HepG2 (cell line): ENCODE data around the gene CYB5A. TPM values are rescaled to one million over a fixed set of nuclear protein-coding genes. Genes with fewer than 3 reads are reported as not detected.
A peak's percentile ranks its signal among the peaks of the same experiment; 100 is the strongest.

Experiments used
- ATAC-seq: fragments of 200-7000 bp; cut with Tn5 transposase; 3 replicates; pipeline ENCODE4 v1.9.1; 2020; ENCODE audit warnings: mild to moderate bottlenecking, moderate library complexity
- BruUV-seq: library from RNA; stranded (reverse); fragments of 400-500 nt; replicated peaks from 2 replicates; lab custom pipeline; 2021; lab: Mats Ljungman, UMichigan
- CTCF ChIA-PET: fragments of 300-600 bp; formaldehyde crosslinking; extraction: SDS; loops from one replicate; lab custom pipeline; 2021; ENCODE audit warnings: low total read pairs, inconsistent platforms, low intra/inter-chr PET ratio; lab: Yijun Ruan, JAX
- POLR2A ChIA-PET: fragments of 350-600 bp; sonication (Branson Sonifier 250); formaldehyde crosslinking; loops from one replicate; lab custom pipeline; 2020; ENCODE audit warnings: antibody characterized with exemption, inconsistent platforms; lab: Yijun Ruan, JAX
- DNase-seq: peaks from one replicate; pipeline ENCODE4 v3.0.0-alpha.2; 2015; ENCODE audit warnings: low spot score
- FAIRE-seq: peaks from 3 replicates; lab custom pipeline; 2011; peaks lifted over from hg19 to GRCh38; lab: Jason Lieb, UNC
- H2AFZ ChIP-seq: one replicate; pipeline ENCODE4 v1.6.1; 2011; ENCODE audit warnings: low read length, inconsistent platforms
- H3K27ac ChIP-seq: fragments of 300-600 bp; 3 replicates; pipeline ENCODE4 v1.8.0; 2011; ENCODE audit warnings: mixed run types, mild to moderate bottlenecking, mixed read lengths, low read length, inconsistent platforms; ENCODE audit not compliant: insufficient read depth; ENCODE audit errors: extremely low read length
- H3K27me3 ChIP-seq, 2 experiments: fragments of 200-600 bp in 1 of 2; 2 replicates in 1 of 2; 3 replicates in 1 of 2; pipeline versions ENCODE4 v1.6.0 to v1.8.0; 2011; ENCODE audit warnings: low read length in 2 of 2, mild to moderate bottlenecking in 2 of 2, moderate library complexity in 2 of 2, inconsistent platforms in 1 of 2; ENCODE audit not compliant: insufficient read depth in 2 of 2, control insufficient read depth in 1 of 2
- H3K36me3 ChIP-seq, 2 experiments: fragments of 200-600 bp in 1 of 2; replicated peaks in 1 of 2; 2 replicates in 1 of 2; 3 replicates in 1 of 2; pipeline versions ENCODE4 v1.5.1 to v1.8.0; 2011; ENCODE audit warnings: low read length in 2 of 2, inconsistent platforms in 1 of 2; ENCODE audit not compliant: insufficient read depth in 2 of 2, control insufficient read depth in 1 of 2
- H3K4me1 ChIP-seq: 2 replicates; pipeline ENCODE4 v1.5.1; 2012; ENCODE audit warnings: low read length, inconsistent platforms; ENCODE audit not compliant: insufficient read depth
- H3K4me2 ChIP-seq: 2 replicates; pipeline ENCODE4 v1.6.0; 2011; ENCODE audit warnings: low read depth, low read length, inconsistent platforms
- H3K4me3 ChIP-seq, 3 experiments: fragments of 200-600 bp in 1 of 3; sonication (generic), shearing (Covaris generic) in 1 of 3; replicated peaks in 1 of 3; 2 replicates each; pipeline ENCODE4 v1.5.1; 2011 to 2016; ENCODE audit warnings: low read length in 3 of 3, inconsistent platforms in 2 of 3, low read depth in 2 of 3, mild to moderate bottlenecking in 2 of 3, control low read depth in 1 of 3, mixed read lengths in 1 of 3; ENCODE audit not compliant: insufficient read depth in 1 of 3
- H3K79me2 ChIP-seq: one replicate; pipeline ENCODE4 v1.6.1; 2011; ENCODE audit warnings: low read length, inconsistent platforms; ENCODE audit not compliant: insufficient read depth
- H3K9ac ChIP-seq: 2 replicates; pipeline ENCODE4 v1.6.0; 2011; ENCODE audit warnings: mild to moderate bottlenecking, low read depth, low read length, inconsistent platforms; ENCODE audit not compliant: insufficient read depth
- H3K9me3 ChIP-seq: 2 replicates; pipeline ENCODE4 v1.5.1; 2012; ENCODE audit warnings: mild to moderate bottlenecking, low read length
- H4K20me1 ChIP-seq: 2 replicates; pipeline ENCODE4 v1.6.0; 2011; ENCODE audit warnings: inconsistent platforms, mild to moderate bottlenecking, low read length, moderate library complexity; ENCODE audit not compliant: insufficient read depth
- ATF2 ChIP-seq: sonication (generic); formaldehyde crosslinking; IDR thresholded peaks from 2 replicates; pipeline ENCODE4 v1.4.0; 2020; ENCODE audit warnings: missing genetic modification reagents
- FLYWCH1 ChIP-seq: sonication (generic); formaldehyde crosslinking; IDR thresholded peaks from 2 replicates; pipeline ENCODE4 v1.8.1; 2023; ENCODE audit warnings: mild to moderate bottlenecking, missing genetic modification reagents
- MAF1 ChIP-seq: sonication (generic); formaldehyde crosslinking; IDR thresholded peaks from 2 replicates; pipeline ENCODE4 v1.5.0; 2020; ENCODE audit warnings: missing genetic modification reagents, borderline replicate concordance
- NONO ChIP-seq, 2 experiments: fragments of 450-650 bp in 1 of 2; sonication (generic) in 1 of 2; formaldehyde crosslinking in 1 of 2; IDR thresholded peaks in 1 of 2; conservative IDR thresholded peaks in 1 of 2; 2 replicates each; pipeline versions ENCODE4 v1.6.1 to v1.8.0; 2017 to 2022; ENCODE audit warnings: mild to moderate bottlenecking in 1 of 2, missing genetic modification reagents in 1 of 2, moderate library complexity in 1 of 2
- RBFOX2 ChIP-seq: fragments of 200-400 bp; formaldehyde crosslinking; IDR thresholded peaks from 2 replicates; pipeline ENCODE4 v1.6.1; 2017; ENCODE audit warnings: low read depth, mild to moderate bottlenecking, low read length
- ZNF18 ChIP-seq: sonication (generic); formaldehyde crosslinking; IDR thresholded peaks from 2 replicates; pipeline ENCODE4 v1.8.0; 2022; ENCODE audit warnings: mild to moderate bottlenecking, missing genetic modification reagents; ENCODE audit not compliant: insufficient replicate concordance
- ZNF224 ChIP-seq: sonication (generic); formaldehyde crosslinking; IDR thresholded peaks from 2 replicates; pipeline ENCODE4 v1.5.0; 2020; ENCODE audit warnings: mild to moderate bottlenecking, missing genetic modification reagents
- ZNF264 ChIP-seq: sonication (generic); formaldehyde crosslinking; IDR thresholded peaks from 2 replicates; pipeline ENCODE4 v1.4.0; 2020; ENCODE audit warnings: missing genetic modification reagents
- ZNF468 ChIP-seq: sonication (generic); formaldehyde crosslinking; IDR thresholded peaks from 2 replicates; pipeline ENCODE4 v1.8.0; 2022; ENCODE audit warnings: mild to moderate bottlenecking, moderate library complexity, missing genetic modification reagents
- ZNF646 ChIP-seq: sonication (generic); formaldehyde crosslinking; IDR thresholded peaks from 2 replicates; pipeline ENCODE4 v1.9.0; 2021; ENCODE audit warnings: mild to moderate bottlenecking, missing genetic modification reagents
- ZSCAN29 ChIP-seq: sonication (generic); formaldehyde crosslinking; conservative IDR thresholded peaks from 2 replicates; pipeline ENCODE4 v1.4.0; 2020; ENCODE audit warnings: mild to moderate bottlenecking, missing genetic modification reagents
- WGBS: methylation state at CpG from one replicate; pipeline ENCODE4 v1.1.6; 2017; ENCODE audit warnings: low lambda C conversion rate; 5-methylcytosine and 5-hydroxymethylcytosine counted together
- in situ Hi-C: cut with HindIII; loops from 2 replicates; pipeline ENCODE4 v1.10.0; 2017; ENCODE audit warnings: low pct_unique_long_range_greater_than_20kb; ENCODE audit not compliant: extremely low pct_ligation_motif_present
- intact Hi-C: fragments of 100-400 bp; cut with micrococcal nuclease; formaldehyde crosslinking; loops from one replicate; pipeline ENCODE4 v1.10.0; 2022; ENCODE audit not compliant: unreplicated experiment
- polyA plus RNA-seq, 8 experiments: library from polyadenylated mRNA; depleted of rRNA in 3 of 8; stranded (reverse) in 7 of 8; unstranded in 1 of 8; fragments of >200 nt; fragmentation: Illumina TruSeq in 4 of 8; extraction: Trizol in 4 of 8; gene quantifications; 2 replicates each; pipeline versions ENCODE4 v1.2.1 to v1.2.3, GENCODE V29; 2011 to 2016; ENCODE audit warnings: low read depth in 4 of 8, missing spikeins in 1 of 8, mixed read lengths in 1 of 8; ENCODE audit not compliant: insufficient read depth in 1 of 8
- total RNA-seq, 5 experiments: library from RNA; depleted of rRNA; stranded (reverse); fragments of >200 nt; fragmentation: Illumina TruSeq; extraction: Trizol; gene quantifications; 2 replicates each; pipeline ENCODE4 v1.2.3, GENCODE V29; 2016; ENCODE audit warnings: low read depth in 1 of 5

CYB5A gene
- total and polyA plus RNA-seq, 2 of the 13 experiments (the other 11 are each of a cell fraction or from before 2014, with no cell fraction given): 215 to 356 TPM

GRCh38 chr18:74281011-74281979, 10.5 kb downstream of the CYB5A start:
- intact Hi-C loops: no loop called here
- ChIA-PET POLR2A (no interaction called here), CTCF (no interaction called here)
- Histone ChIP-seq H2AFZ (no peak overlapping the region), H3K4me3 (peak overlapping the region in 1 of 3 experiments; percentile 59; a peak in 1 of 6 replicates), H3K4me1 (peaks cover 93% of the 10 kb centered on the region), H3K9ac (peak overlapping the region; percentile 54; the same call in 1 of the 2 replicates), H3K27me3 (no peaks in the 10 kb centered on the region), H3K79me2 (peaks cover 98% of the 10 kb centered on the region), H4K20me1 (peaks cover 5% of the 10 kb centered on the region; the same call in 1 of the 2 replicates), H3K9me3 (no peaks in the 10 kb centered on the region), H3K4me2 (peak overlapping the region; percentile 83), H3K27ac (peak overlapping the region; percentile 84), H3K36me3 (0 out of 5 replicates have a peak, but pooled peaks cover 0 to 4% of the 10 kb centered on the region in 2 experiments)
- no peak for FAIRE-seq
- peak; percentile 40 for ATAC-seq
- no TSS peak for BruUV-seq
- DNase-seq: no peak
- 64% methylated on average over 4 of the region's 4 CpGs for WGBS
- in situ Hi-C loops: loop anchor here (5.0 to 25.0 kb wide), 2 partner anchors 44 to 931 kb away; partner anchors contain the start of genes PTGR3 and TSHZ1
- TF ChIP-seq ZNF18 (CRISPR knock-in tag): peak; percentile 2
- TF ChIP-seq NONO (IDR thresholded peaks at IDR 0.05): no peak
- 0 out of 2 replicates have a peak, but pooled peaks have one; percentile 28 for TF ChIP-seq NONO (CRISPR knock-in tag; conservative IDR thresholded peaks at IDR 0.05)
- TF ChIP-seq MAF1 (CRISPR knock-in tag): no peak
- no peak for TF ChIP-seq ZNF264
- TF ChIP-seq ZNF646 (CRISPR knock-in tag): peak; percentile 66
- 0 out of 2 replicates have a peak, but pooled peaks have one; percentile 7 for TF ChIP-seq ZNF224
- TF ChIP-seq ATF2: no peak
- 0 out of 2 replicates have a peak, but pooled peaks have one; percentile 10 for TF ChIP-seq ZSCAN29 (CRISPR knock-in tag)
- no peak for TF ChIP-seq FLYWCH1 (CRISPR knock-in tag)
- no peak for TF ChIP-seq RBFOX2
- no peak for TF ChIP-seq ZNF468
